Measurements from ENCODE around the gene C1orf141. TPM values are rescaled to one million over a fixed set of nuclear protein-coding genes. Genes with fewer than 3 reads are reported as not detected.

C1orf141 gene
- total RNA-seq, 4 donors from 2014 or later: not detected

DNA sequence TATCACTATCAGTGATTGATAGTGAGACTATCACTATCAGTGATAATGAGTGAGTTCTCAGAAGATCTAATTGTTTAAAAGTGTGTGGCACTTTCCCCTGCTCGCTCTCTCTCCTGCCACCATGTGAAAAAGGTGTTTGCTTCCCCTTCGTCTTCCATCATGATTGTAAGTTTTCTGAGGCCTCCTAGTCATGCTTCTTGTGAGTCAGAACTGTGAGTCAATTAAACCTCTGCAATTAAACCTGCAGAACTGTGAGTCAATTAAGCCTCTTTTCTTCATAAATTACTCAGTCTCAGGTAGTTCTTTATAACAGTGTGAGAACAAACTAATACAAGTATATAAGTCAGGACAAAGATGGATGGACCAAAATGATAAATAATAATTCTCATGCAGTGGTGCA, 24.5 kb upstream of the C1orf141 start:
- H3K4me1 ChIP-seq: no peaks in the 10 kb centered on the region
- H3K9me3 ChIP-seq: no peaks in the 10 kb centered on the region
- TF ChIP-seq POLR2AphosphoS5 (IDR thresholded peaks at IDR 0.05) (no peak), POLR2A (IDR thresholded peaks at IDR 0.05) (no peak), EP300 (IDR thresholded peaks at IDR 0.05; ENCODE audit: low read depth) (no peak)
- TF ChIP-seq, protein P1, sequence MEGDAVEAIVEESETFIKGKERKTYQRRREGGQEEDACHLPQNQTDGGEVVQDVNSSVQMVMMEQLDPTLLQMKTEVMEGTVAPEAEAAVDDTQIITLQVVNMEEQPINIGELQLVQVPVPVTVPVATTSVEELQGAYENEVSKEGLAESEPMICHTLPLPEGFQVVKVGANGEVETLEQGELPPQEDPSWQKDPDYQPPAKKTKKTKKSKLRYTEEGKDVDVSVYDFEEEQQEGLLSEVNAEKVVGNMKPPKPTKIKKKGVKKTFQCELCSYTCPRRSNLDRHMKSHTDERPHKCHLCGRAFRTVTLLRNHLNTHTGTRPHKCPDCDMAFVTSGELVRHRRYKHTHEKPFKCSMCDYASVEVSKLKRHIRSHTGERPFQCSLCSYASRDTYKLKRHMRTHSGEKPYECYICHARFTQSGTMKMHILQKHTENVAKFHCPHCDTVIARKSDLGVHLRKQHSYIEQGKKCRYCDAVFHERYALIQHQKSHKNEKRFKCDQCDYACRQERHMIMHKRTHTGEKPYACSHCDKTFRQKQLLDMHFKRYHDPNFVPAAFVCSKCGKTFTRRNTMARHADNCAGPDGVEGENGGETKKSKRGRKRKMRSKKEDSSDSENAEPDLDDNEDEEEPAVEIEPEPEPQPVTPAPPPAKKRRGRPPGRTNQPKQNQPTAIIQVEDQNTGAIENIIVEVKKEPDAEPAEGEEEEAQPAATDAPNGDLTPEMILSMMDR (IDR thresholded peaks at IDR 0.05): no peak
- no peak for DNase-seq
- WGBS, 2 donors (ENCODE audit: low coverage in 1 of 2): 65 to 79% methylated on average over 2 of the region's 2 CpGs
- H3K4me3 ChIP-seq: no peak overlapping the region
- H3K27ac ChIP-seq: no peak overlapping the region
- in situ Hi-C loops (cut with MboI; ENCODE audit: low pct_ligation_motif_present in 1 of 4, low pct_unique_long_range_greater_than_20kb in 1 of 4, low sequenced_read_pairs in 3 of 4) (no loop called here), intact Hi-C loops (cut with DNase I; ENCODE audit: low total_unique reads) (no loop called here)
- H3K36me3 ChIP-seq: no peaks in the 10 kb centered on the region
- H3K27me3 ChIP-seq: no peaks in the 10 kb centered on the region

GRCh38 chr1:67158401-67158800, 23.6 kb upstream of the C1orf141 start:
- Histone ChIP-seq H3K9me3 (no peaks in the 10 kb centered on the region), H3K36me3 (no peaks in the 10 kb centered on the region), H3K27ac (no peak overlapping the region), H3K4me3 (no peak overlapping the region), H3K27me3 (no peaks in the 10 kb centered on the region), H3K4me1 (no peaks in the 10 kb centered on the region)
- no peak for DNase-seq
- TF ChIP-seq EP300 (IDR thresholded peaks at IDR 0.05; ENCODE audit: low read depth) (no peak), POLR2AphosphoS5 (IDR thresholded peaks at IDR 0.05) (no peak), POLR2A (IDR thresholded peaks at IDR 0.05) (no peak)
- TF ChIP-seq, protein P1 (IDR thresholded peaks at IDR 0.05): no peak
- 46 to 76% methylated on average over 2 of the region's 2 CpGs for WGBS, 2 donors (ENCODE audit: low coverage in 1 of 2)
- in situ Hi-C loops (cut with MboI; ENCODE audit: low pct_ligation_motif_present in 1 of 4, low pct_unique_long_range_greater_than_20kb in 1 of 4, low sequenced_read_pairs in 3 of 4): no loop called here
- intact Hi-C loops (cut with DNase I; ENCODE audit: low total_unique reads): no loop called here

GRCh38 chr1:67150931-67151330, 16.2 kb upstream of the C1orf141 start:
- Histone ChIP-seq H3K36me3 (no peaks in the 10 kb centered on the region), H3K9me3 (no peaks in the 10 kb centered on the region), H3K27me3 (no peaks in the 10 kb centered on the region), H3K27ac (no peak overlapping the region), H3K4me3 (no peak overlapping the region), H3K4me1 (peaks cover 0 to 9% (median 2%) of the 10 kb centered on the region in 4 donors)
- intact Hi-C loops (cut with DNase I; ENCODE audit: low total_unique reads): no loop called here
- DNase-seq: no peak
- TF ChIP-seq, protein P1 (IDR thresholded peaks at IDR 0.05): no peak
- no peak for TF ChIP-seq POLR2AphosphoS5 (IDR thresholded peaks at IDR 0.05)
- TF ChIP-seq POLR2A (IDR thresholded peaks at IDR 0.05): no peak
- no peak for TF ChIP-seq EP300 (IDR thresholded peaks at IDR 0.05; ENCODE audit: low read depth)
- WGBS, 2 donors (ENCODE audit: low coverage in 1 of 2): 89 to 90% methylated on average over 4 of the region's 4 CpGs
- in situ Hi-C loops (cut with MboI; ENCODE audit: low pct_ligation_motif_present in 1 of 4, low pct_unique_long_range_greater_than_20kb in 1 of 4, low sequenced_read_pairs in 3 of 4): no loop called here

DNA sequence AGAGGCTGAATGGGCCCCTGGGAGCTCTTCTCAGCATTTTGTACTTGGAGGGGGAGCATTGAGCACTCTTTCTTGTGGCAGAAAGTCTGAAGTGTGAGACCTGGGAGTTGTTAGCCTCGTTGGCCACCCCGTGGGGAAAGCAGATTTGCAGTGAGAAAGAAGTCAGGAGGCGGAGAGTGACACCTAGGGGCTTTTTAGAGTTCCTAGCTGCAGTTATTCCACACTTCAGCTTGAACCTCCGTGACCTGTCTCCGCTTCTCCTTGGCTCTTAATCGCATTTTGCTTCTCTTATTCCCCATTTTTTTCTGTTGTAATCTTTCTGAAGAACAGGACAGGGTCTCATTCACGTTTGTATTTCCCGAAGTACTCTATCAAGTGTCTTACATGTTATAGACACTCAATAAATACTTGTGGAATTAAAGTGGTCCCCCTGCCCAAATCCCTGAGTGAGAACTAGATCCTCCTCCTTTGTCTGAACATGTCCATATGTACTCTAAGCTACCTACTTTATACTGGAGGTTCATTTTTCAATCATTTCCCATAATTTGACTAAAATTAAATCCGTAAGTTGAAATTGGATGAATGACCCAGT, 14.5 kb upstream of the C1orf141 start:
- in situ Hi-C loops (cut with MboI; ENCODE audit: low pct_ligation_motif_present in 1 of 4, low pct_unique_long_range_greater_than_20kb in 1 of 4, low sequenced_read_pairs in 3 of 4): loop anchor here (5.0 to 25.0 kb wide), 7 partner anchors 137 to 387 kb away; partner anchors contain the start of gene DYNLT5 (in 1 of the 4)
- Histone ChIP-seq H3K4me1 (peaks cover 0 to 9% (median 2%) of the 10 kb centered on the region in 4 donors), H3K36me3 (no peaks in the 10 kb centered on the region), H3K4me3 (no peak overlapping the region), H3K9me3 (no peaks in the 10 kb centered on the region), H3K27me3 (no peaks in the 10 kb centered on the region), H3K27ac (no peak overlapping the region)
- peak in 1 of 3 donors; percentile 33 for TF ChIP-seq POLR2AphosphoS5 (IDR thresholded peaks at IDR 0.05)
- TF ChIP-seq EP300 (IDR thresholded peaks at IDR 0.05; ENCODE audit: low read depth): no peak
- TF ChIP-seq, protein P1 (IDR thresholded peaks at IDR 0.05): peak; percentile 75 to 95 (median 78)
- TF ChIP-seq POLR2A (IDR thresholded peaks at IDR 0.05): no peak
- intact Hi-C loops (cut with DNase I; ENCODE audit: low total_unique reads): loop anchor here (5.0 kb wide), 2 partner anchors 152 to 382 kb away; no protein-coding TSS in a partner anchor
- 17 to 18% methylated on average over 8 to 9 of the region's 9 CpGs for WGBS, 2 donors (ENCODE audit: low coverage in 1 of 2)
- DNase-seq: peak; percentile 78

Data from transverse colon (tissue), 4 donors.